ENCODE measurements around the gene POTEJ. TPM values are rescaled to one million over a fixed set of nuclear protein-coding genes. Genes with fewer than 3 reads are reported as not detected.
"Not testable (repeated sequence)": the region's sequence is repeated elsewhere in the genome, so short reads cannot be mapped to it uniquely, and the experiment has no call there.

Gene POTEJ
- polyA plus RNA-seq, 3 donors = not detected

DNA sequence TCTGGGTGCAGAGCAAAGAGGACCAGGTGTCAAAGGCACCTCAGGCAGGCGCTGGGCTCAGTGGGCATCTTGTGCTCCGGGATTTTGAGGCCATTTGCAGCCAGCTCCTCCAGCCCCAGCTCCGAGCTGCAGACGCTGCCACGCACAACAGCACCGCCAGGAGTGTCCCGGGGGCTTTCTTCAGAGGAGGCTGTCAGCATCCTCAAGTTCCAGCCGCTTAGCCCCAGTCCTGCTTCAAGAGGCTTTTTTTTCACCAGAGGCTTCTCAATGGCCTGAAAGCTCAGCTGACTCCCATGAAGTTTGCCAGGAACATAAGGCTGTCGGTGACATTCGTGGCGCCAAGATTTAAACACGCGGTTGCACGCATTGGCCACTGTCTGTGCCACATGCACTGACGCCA is 754 bp upstream of the POTEJ start:
- DNase-seq = not testable (repeated sequence)
- 97% methylated on average over 12 of the region's 15 CpGs for WGBS (ENCODE audit: insufficient coverage)

DNA sequence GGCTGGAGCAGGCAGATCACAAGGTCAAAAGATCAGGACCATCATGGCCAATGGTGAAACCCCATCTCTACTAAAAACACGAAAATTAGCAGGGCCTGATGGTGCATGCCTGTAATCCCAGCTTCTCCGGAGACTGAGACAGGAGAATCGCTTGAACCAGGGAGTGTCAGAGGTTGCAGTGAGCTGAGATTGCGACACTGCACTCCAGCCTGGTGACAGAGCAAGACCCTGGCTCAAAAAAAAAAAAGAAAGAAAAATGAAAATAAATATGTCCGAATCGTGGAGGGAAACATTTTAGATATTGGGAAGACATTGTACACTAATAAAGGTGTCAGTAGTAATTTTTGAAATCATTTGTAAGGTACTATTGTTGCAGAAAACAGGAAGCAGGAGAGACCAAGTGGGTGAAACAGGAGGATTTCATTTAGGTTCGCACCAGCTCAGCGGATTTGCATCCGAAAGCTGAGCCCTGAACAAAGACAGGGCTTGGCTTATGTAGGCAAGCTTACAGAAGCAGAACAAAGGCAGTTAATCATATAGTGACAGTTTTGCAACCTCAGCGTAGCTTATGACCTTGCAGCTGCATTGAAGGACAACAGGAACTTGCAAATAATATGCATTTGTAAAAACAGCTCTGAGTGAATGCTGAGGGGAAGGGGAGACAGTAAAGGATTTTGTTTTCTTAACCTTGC is 17.7 kb downstream of the POTEJ start:
- H3K27ac ChIP-seq (ENCODE audit: low read depth in 1 of 2, low read length in 2 of 2); H3K4me3 ChIP-seq (replicated peaks in 1 of 3; ENCODE audit: low read depth in 2 of 3, low read length in 3 of 3); H4K20me1 ChIP-seq (ENCODE audit: insufficient read depth, low read length); H3K4me1 ChIP-seq (ENCODE audit: control insufficient read depth in 1 of 2, insufficient read depth in 2 of 2, low read length in 2 of 2); H3K27ac Mint-ChIP-seq; H3K4me3 Mint-ChIP-seq; H3K36me3 ChIP-seq (replicated peaks in 1 of 2; ENCODE audit: control insufficient read depth in 1 of 2, insufficient read depth in 2 of 2, low read length in 2 of 2); H2AFZ ChIP-seq (ENCODE audit: insufficient read depth, low read depth, low read length, poor library complexity, severe bottlenecking); H3K4me2 ChIP-seq (replicated peaks; ENCODE audit: extremely low read depth, low read length, poor library complexity, severe bottlenecking); H3K9ac ChIP-seq (ENCODE audit: insufficient read depth, low read length, poor library complexity, severe bottlenecking); H3K9me3 ChIP-seq (replicated peaks in 1 of 2; ENCODE audit: control insufficient read depth in 1 of 2, insufficient read depth in 1 of 2, low read length in 2 of 2); H3K79me2 ChIP-seq (ENCODE audit: insufficient read depth, low read length); H3K4me1 Mint-ChIP-seq; H3K36me3 Mint-ChIP-seq; H3K9me3 Mint-ChIP-seq; DNase-seq; H3K27me3 Mint-ChIP-seq (ENCODE audit: low read depth in 3 of 3); intact Hi-C loops (cut with micrococcal nuclease); H3K27me3 ChIP-seq (ENCODE audit: control insufficient read depth in 2 of 2, insufficient read depth in 2 of 2, low read length in 2 of 2): not testable (repeated sequence)
- 92% methylated on average over 5 of the region's 10 CpGs for WGBS (ENCODE audit: insufficient coverage)

More for the DNA sequence above, 754 bp upstream of the POTEJ start:
- H3K4me1 ChIP-seq (ENCODE audit: control insufficient read depth in 1 of 2, insufficient read depth in 2 of 2, low read length in 2 of 2); H3K9me3 ChIP-seq (replicated peaks in 1 of 2; ENCODE audit: control insufficient read depth in 1 of 2, insufficient read depth in 1 of 2, low read length in 2 of 2); H3K27me3 ChIP-seq (ENCODE audit: control insufficient read depth in 2 of 2, insufficient read depth in 2 of 2, low read length in 2 of 2); H3K4me3 ChIP-seq (replicated peaks in 1 of 3; ENCODE audit: low read depth in 2 of 3, low read length in 3 of 3); H3K9ac ChIP-seq (ENCODE audit: insufficient read depth, low read length, poor library complexity, severe bottlenecking); H3K27ac ChIP-seq (ENCODE audit: low read depth in 1 of 2, low read length in 2 of 2); H3K79me2 ChIP-seq (ENCODE audit: insufficient read depth, low read length); H3K4me2 ChIP-seq (replicated peaks; ENCODE audit: extremely low read depth, low read length, poor library complexity, severe bottlenecking); H3K4me3 Mint-ChIP-seq; H4K20me1 ChIP-seq (ENCODE audit: insufficient read depth, low read length); H3K36me3 Mint-ChIP-seq; H3K4me1 Mint-ChIP-seq; H3K9me3 Mint-ChIP-seq; intact Hi-C loops (cut with micrococcal nuclease); H3K27ac Mint-ChIP-seq; H3K27me3 Mint-ChIP-seq (ENCODE audit: low read depth in 3 of 3); H3K36me3 ChIP-seq (replicated peaks in 1 of 2; ENCODE audit: control insufficient read depth in 1 of 2, insufficient read depth in 2 of 2, low read length in 2 of 2); H2AFZ ChIP-seq (ENCODE audit: insufficient read depth, low read depth, low read length, poor library complexity, severe bottlenecking): not testable (repeated sequence)

DNA sequence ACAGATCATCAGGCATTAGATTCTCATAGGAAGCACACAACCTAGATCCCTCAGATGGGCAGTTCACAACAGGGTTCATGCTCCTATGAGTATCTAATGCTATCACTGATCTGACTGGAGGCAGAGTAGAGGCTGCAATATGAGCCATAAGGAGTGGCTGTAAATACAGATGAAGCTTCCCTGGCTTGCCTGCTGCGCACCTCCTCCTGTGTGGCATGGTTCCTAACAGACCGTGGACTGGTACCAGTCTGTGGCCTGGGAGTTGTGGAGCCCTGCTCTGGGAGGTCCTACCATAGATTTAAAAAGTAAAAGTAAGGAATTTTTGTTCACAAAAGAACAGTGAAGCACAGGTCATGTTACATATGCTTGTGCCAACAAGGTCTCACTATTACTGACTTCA is 27.7 kb downstream of the POTEJ start:
- H3K9me3 Mint-ChIP-seq; H3K4me3 ChIP-seq (replicated peaks in 1 of 3; ENCODE audit: low read depth in 2 of 3, low read length in 3 of 3); H3K9ac ChIP-seq (ENCODE audit: insufficient read depth, low read length, poor library complexity, severe bottlenecking); H3K79me2 ChIP-seq (ENCODE audit: insufficient read depth, low read length); H3K27ac ChIP-seq (ENCODE audit: low read depth in 1 of 2, low read length in 2 of 2); H3K4me2 ChIP-seq (replicated peaks; ENCODE audit: extremely low read depth, low read length, poor library complexity, severe bottlenecking); H3K9me3 ChIP-seq (replicated peaks in 1 of 2; ENCODE audit: control insufficient read depth in 1 of 2, insufficient read depth in 1 of 2, low read length in 2 of 2); H3K27me3 Mint-ChIP-seq (ENCODE audit: low read depth in 3 of 3); H3K27ac Mint-ChIP-seq; intact Hi-C loops (cut with micrococcal nuclease); H3K27me3 ChIP-seq (ENCODE audit: control insufficient read depth in 2 of 2, insufficient read depth in 2 of 2, low read length in 2 of 2); H3K4me1 Mint-ChIP-seq; H3K4me3 Mint-ChIP-seq; H3K4me1 ChIP-seq (ENCODE audit: control insufficient read depth in 1 of 2, insufficient read depth in 2 of 2, low read length in 2 of 2); H2AFZ ChIP-seq (ENCODE audit: insufficient read depth, low read depth, low read length, poor library complexity, severe bottlenecking); H3K36me3 Mint-ChIP-seq; H3K36me3 ChIP-seq (replicated peaks in 1 of 2; ENCODE audit: control insufficient read depth in 1 of 2, insufficient read depth in 2 of 2, low read length in 2 of 2); H4K20me1 ChIP-seq (ENCODE audit: insufficient read depth, low read length); DNase-seq: not testable (repeated sequence)
- no CpG with 5 or more reads among the region's 2 CpGs for WGBS (ENCODE audit: insufficient coverage)

DNA sequence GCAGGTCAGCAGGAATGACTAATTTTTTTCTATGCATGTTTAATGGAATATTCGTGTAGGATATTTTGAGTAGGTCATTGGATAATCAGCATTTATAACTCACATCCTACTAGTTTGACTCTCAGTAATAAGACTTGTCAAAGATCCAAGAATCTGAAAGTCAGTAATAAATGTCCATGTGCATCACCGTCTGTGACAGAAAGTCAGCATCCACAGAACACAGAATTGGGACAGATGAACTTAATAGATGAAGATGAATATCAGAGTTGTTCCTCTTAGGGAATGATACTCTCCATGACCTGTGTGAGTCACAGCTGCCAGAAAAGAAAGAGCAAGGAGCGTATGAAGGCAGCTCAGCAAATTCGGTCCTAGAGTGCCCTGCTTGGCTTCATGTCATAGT is 30.4 kb downstream of the POTEJ start:
- H3K9ac ChIP-seq (ENCODE audit: insufficient read depth, low read length, poor library complexity, severe bottlenecking); H4K20me1 ChIP-seq (ENCODE audit: insufficient read depth, low read length); H3K9me3 ChIP-seq (replicated peaks in 1 of 2; ENCODE audit: control insufficient read depth in 1 of 2, insufficient read depth in 1 of 2, low read length in 2 of 2); H3K36me3 Mint-ChIP-seq; H2AFZ ChIP-seq (ENCODE audit: insufficient read depth, low read depth, low read length, poor library complexity, severe bottlenecking); H3K27ac Mint-ChIP-seq; H3K4me3 ChIP-seq (replicated peaks in 1 of 3; ENCODE audit: low read depth in 2 of 3, low read length in 3 of 3); H3K79me2 ChIP-seq (ENCODE audit: insufficient read depth, low read length); H3K27me3 ChIP-seq (ENCODE audit: control insufficient read depth in 2 of 2, insufficient read depth in 2 of 2, low read length in 2 of 2); H3K4me1 ChIP-seq (ENCODE audit: control insufficient read depth in 1 of 2, insufficient read depth in 2 of 2, low read length in 2 of 2); H3K4me2 ChIP-seq (replicated peaks; ENCODE audit: extremely low read depth, low read length, poor library complexity, severe bottlenecking); intact Hi-C loops (cut with micrococcal nuclease); H3K9me3 Mint-ChIP-seq; DNase-seq; H3K4me1 Mint-ChIP-seq; H3K27me3 Mint-ChIP-seq (ENCODE audit: low read depth in 3 of 3); H3K27ac ChIP-seq (ENCODE audit: low read depth in 1 of 2, low read length in 2 of 2); H3K36me3 ChIP-seq (replicated peaks in 1 of 2; ENCODE audit: control insufficient read depth in 1 of 2, insufficient read depth in 2 of 2, low read length in 2 of 2); H3K4me3 Mint-ChIP-seq: not testable (repeated sequence)
- WGBS (ENCODE audit: insufficient coverage) = no CpG with 5 or more reads among the region's 4 CpGs

Measured in CD14-positive monocyte (primary cell).